Fibroblast of skin of back (primary cell): Measurements from ENCODE around the gene SPINT2.

Source experiments
- DNase-seq: peaks from one replicate; pipeline ENCODE4 v3.0.0-alpha.2; 2013

SPINT2 gene

GRCh38 chr19:38298821-38299680 lies 34.7 kb downstream of the SPINT2 start:
- DNase-seq: peak; percentile 49

GRCh38 chr19:38303517-38304351 lies 39.4 kb downstream of the SPINT2 start, which contains the start of gene C19orf33:
Gene C19orf33, plus strand, starts transcription at chr19:38304251. Its CDS starts 11 bp downstream, at chr19:38304262.
- DNase-seq: peak; percentile 47

- DNase-seq: no peak
Measured at GRCh38 chr19:38304352-38304865, 40.0 kb downstream of the SPINT2 start.

- DNase-seq: no peak
Measured at GRCh38 chr19:38304866-38305429, 40.6 kb downstream of the SPINT2 start.

- no peak for DNase-seq
Measured at GRCh38 chr19:38306236-38306635, 41.9 kb downstream of the SPINT2 start.

GRCh38 chr19:38307076-38307475 lies 42.7 kb downstream of the SPINT2 start:
- DNase-seq: no peak

DNA sequence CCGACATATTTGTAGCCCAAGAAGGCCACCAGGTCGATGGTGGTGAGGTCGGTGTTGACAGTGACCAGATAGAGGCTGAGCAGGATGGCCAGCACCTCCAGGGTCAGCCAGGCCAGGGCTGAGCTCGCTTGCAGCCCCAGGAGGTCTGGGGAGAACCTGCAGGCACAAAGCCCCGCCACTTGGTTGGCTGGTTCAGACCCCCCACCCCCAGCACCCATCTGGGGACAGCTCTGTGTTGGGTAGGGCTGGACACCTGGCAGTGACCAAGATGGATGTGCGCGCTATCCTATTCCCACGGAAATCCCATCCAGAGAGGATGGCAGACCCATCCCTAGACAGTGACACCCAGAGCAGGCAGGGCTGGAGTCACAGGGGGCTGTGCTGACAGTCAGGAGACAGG lies 43.2 kb downstream of the SPINT2 start:
- no peak for DNase-seq

DNA sequence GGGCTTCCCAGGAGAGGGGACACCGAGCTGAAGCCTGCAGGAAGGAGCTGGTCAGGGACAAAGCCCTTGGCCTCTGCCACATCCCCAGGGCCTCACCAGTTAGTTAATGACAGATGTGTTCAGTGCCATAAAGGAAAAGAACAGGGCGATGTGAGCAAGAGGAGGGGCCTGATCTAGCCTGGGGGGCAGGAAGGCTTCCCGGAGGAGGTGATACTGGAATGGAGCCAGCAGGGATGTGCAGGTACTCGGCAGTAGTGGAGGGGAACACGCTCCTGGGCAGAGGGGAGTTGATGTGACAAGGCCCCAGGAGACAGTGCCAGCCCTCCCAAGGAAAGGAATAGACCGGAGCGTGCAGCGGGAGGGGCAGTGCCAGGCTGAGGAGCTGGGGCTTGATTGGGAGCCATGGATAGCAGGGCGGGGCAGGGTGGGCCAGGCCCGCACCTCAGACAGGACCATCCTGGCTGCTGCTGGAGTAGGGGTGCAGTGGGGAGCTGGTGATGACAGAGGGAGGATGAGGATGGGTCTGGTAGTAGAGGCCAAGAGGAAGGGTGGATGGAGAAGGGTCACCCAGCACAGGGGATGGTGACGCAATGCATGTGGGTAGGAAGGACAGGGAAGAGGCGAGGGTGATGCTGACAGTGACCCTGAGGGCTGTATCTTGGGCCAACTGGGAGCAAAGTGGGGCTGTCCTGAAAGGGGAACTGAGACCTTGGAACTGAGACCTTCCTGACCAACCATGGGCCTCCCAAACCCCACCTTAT lies 43.8 kb downstream of the SPINT2 start:
- DNase-seq: no peak

GRCh38 chr19:38308926-38309614 lies 44.7 kb downstream of the SPINT2 start:
- DNase-seq: no peak

- no peak for DNase-seq
Measured at GRCh38 chr19:38309615-38310278, 45.4 kb downstream of the SPINT2 start.

DNA sequence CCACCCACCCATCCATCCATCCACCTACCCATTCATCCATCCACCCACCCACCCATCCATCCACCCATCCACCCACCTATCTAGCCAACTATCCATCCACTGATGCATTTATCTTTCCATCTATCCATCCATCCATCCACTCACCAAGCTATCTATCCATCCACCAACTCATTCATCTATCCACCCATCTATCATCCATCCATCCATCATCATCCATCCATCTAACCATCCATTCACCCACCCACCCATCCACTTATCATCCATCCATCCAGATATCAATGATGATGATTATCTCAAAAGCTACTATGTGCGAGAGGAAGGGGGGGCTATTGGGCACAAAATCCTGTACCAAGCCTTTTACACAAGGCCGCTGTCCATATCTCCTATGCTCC lies 45.9 kb downstream of the SPINT2 start:
- no peak for DNase-seq

- DNase-seq: no peak
Measured at GRCh38 chr19:38310986-38311385, 46.6 kb downstream of the SPINT2 start.

- DNase-seq: peak; percentile 98
Measured at GRCh38 chr19:38315657-38316476, 51.5 kb downstream of the SPINT2 start, which contains the start of gene YIF1B. Gene YIF1B, minus strand, starts transcription at chr19:38315947. Its CDS starts 30 bp downstream, at chr19:38315917.

GRCh38 chr19:38316477-38317067 lies 52.2 kb downstream of the SPINT2 start:
- DNase-seq: no peak

DNA sequence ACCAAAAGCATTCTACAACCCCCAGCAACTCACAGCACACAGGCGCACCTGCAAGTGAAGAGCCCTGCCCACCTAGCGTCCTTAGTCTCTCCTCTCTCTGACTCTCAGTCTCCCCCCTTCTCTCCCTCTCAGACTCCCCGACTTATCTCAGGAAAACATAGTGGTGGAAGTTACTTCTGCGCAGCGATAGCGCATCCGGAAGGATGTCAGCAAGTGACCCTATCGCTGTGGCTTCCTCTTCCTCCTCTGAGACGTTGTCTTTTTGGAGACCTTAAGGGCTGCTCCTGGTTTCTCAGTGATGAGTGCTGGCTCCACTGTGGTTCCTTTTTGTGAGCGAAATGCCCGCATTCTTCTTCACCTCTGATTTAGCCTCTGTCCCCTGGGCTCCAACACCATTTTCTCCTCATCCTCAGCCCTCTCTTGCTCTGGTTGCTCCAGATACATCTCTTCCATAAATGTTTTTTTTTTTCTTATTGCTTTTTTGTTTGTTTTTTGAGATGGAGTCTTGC lies 52.8 kb downstream of the SPINT2 start:
- DNase-seq: no peak

DNA sequence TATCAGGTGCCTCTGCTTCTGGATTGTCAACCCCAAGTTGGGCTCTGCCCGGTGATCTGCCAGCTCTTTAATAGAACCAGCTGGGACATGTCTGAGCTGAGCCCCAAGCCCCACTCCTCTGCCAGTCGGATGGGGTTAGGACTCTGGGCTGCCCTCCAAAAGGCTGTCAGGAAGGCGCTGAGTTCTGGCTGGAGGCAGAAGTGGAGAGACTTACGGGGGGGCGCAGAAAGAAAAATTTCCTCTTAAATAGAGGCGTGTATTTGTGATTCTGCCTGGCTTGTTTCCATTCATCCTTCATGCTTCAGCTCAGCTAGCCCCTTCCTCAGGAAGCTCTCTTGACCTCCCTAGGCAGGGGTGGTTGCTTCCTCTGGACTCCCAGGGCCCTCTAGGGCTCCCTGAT lies 54.3 kb downstream of the SPINT2 start:
- no peak for DNase-seq

GRCh38 chr19:38319421-38320258 lies 55.3 kb downstream of the SPINT2 start, which contains the start of gene KCNK6:
Gene KCNK6, plus strand, starts transcription at chr19:38319845. Its CDS starts 106 bp downstream, at chr19:38319951.
- DNase-seq: peak; percentile 30

- no peak for DNase-seq
Measured at GRCh38 chr19:38320969-38321339, 56.6 kb downstream of the SPINT2 start.
